Fibroblast of skin of abdomen (primary cell): Measurements from ENCODE around the gene RPS2.

Experiments used
- DNase-seq: peaks from one replicate; pipeline ENCODE4 v3.0.0-alpha.2; 2013

RPS2 gene

DNA sequence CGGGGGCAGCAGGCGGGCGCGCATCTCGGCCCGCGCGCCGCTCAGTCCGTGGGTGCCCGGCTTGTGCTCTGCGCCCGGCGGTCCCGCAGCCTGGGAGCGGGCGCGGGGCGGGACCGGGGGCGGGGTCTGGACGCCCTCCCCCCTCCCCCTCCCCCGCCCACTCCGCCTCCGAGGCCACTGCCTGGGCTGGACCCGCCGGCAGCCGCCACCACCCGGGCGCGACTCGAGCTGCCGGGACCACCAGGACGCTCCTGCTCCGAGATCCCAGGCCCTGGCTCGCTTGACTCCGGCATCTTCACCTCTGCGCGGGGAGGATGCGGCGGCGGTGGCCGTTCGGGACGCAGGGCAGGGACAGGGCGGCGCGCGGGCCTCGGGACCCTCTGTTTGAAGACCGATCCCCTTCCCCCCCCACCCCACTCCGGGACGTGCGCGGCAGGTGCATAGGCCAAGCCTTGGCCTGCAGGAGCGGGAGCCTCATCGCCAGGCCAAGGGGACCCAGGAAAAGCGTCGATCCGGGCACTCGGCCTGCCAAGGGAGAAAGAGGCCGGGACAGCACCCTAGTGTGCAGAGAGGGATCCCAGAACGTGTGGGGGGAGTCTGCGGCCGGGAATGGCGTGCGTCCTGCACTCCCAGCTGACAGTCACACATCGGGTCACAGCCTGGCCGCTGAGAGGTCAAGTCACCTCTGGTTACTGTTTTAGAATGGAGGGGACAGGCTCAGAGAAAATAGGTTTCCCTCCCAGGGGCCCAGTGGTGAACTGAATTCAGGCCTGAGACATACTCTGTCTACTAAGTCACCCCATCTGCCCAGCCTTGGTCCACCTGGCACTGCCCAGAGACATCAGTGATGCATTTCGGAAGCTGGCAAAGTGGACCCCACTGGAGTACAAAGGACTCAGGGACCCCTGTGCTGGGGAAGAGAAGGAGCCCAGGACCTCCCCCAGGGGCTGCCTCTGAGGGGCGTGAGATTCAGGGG is 46.0 kb downstream of the RPS2 start, which contains the start of gene HS3ST6:
Gene HS3ST6 (minus strand): TSS at position 65 of the 976 bp plus-strand sequence. CDS start 92 bp downstream, outside the sequence.
- no peak for DNase-seq

- no peak for DNase-seq
These were observed 46.8 kb downstream of the RPS2 start for GRCh38 chr16:1917665-1918350.

GRCh38 chr16:1917056-1917664 is 47.5 kb downstream of the RPS2 start:
- no peak for DNase-seq

- DNase-seq, result no peak
These were observed 48.0 kb downstream of the RPS2 start for GRCh38 chr16:1916640-1916990.

GRCh38 chr16:1915732-1916639 is 48.6 kb downstream of the RPS2 start:
- no peak for DNase-seq

DNA sequence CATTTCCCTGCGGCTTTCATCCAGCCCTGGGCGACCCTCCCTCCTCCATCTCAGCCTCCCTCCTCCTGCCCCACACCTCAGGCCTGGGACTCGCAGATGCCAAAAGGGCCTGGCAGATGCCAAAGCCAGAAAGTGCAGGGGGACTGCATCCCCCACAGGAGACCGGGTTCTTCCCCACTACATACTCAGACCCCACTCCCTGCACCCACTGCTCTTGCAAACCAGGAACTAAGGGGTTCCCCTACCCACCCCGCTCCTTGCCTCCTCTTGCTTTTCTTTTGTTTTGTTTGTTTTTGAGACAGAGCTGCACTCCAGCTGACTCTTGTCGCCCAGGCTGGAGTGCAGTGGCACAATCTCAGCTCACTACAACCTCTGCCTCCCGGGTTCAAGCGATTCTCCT is 49.6 kb downstream of the RPS2 start:
- DNase-seq, result no peak

GRCh38 chr16:1914084-1914608 is 50.5 kb downstream of the RPS2 start:
- no peak for DNase-seq

DNA sequence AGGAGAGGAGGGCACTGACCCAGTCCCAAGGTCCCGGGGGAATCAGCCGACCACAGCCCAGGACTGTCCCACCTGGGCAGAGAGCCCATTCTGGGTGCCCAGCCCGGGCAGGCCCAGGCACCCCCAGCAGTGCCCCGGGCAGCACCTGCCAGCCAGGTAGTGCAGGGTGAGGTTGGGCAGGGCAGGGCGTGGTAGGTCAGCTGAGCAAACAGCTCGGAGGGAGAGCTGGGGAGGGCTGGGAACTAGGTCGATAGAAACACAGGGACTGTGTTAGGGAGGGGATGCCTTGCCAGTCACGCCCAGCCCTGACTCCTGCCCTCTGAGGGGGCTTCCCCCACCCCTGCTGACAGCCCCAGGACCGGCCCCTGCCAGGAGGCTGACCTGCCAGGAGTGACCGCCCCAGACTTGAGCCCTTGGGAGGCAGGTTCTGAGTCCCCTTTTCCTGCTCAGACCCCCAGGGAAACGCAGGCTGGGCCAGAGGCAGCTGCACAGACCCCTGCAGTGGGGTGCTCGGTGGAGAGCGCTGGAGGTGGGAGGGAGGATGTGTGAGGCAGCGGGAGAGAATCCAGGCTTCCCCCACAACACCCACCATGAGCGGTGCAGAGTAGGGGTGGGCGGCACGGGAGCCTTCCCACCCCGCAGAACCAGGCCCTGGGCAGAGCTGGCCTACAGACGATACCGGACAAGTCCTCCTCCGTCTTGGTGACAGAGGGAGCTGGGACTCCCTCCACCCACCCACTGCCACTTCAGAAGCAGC is 51.1 kb downstream of the RPS2 start:
- DNase-seq, result no peak

DNA sequence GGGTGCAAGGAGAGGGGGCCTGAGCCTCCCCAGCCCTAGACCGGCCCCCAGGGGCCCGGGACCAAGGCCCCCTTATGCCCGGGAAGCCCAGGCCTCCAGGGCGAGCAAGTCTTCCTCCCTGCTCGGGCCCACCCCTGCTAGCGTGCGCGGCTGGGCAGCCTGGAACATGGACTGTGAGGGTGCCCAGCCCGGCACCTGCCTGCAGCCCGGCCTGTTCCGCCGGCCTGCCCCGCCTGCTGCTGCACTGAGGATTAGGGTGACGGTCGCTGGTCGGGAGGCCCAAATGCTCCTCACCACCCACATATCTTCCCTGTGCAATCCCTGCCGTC is 52.4 kb downstream of the RPS2 start:
- DNase-seq, result no peak
